K562 (cell line): ENCODE results near the gene RGS17. TPM values are rescaled to one million over a fixed set of nuclear protein-coding genes. Genes with fewer than 3 reads are reported as not detected.

Experiments used
- ATAC-seq: fragments of 200-7000 bp; cut with Tn5 transposase; 3 replicates; pipeline ENCODE4 v1.9.1; 2020; ENCODE audit warnings: moderate library complexity
- BruUV-seq: library from RNA; stranded (reverse); fragments of 400-500 nt; replicated peaks from 2 replicates; lab custom pipeline; 2021; lab: Mats Ljungman, UMichigan
- CTCF ChIA-PET: fragments of 300-600 bp; formaldehyde crosslinking; extraction: SDS; loops from one replicate; lab custom pipeline; 2021; ENCODE audit warnings: low intra/inter-chr PET ratio; lab: Yijun Ruan, JAX
- POLR2A ChIA-PET: fragments of 300-600, 350-650 bp; sonication (Branson Sonifier 250); formaldehyde crosslinking; extraction: SDS; loops from one replicate; lab custom pipeline; 2021; ENCODE audit warnings: antibody characterized with exemption, inconsistent platforms; lab: Yijun Ruan, JAX
- DNase-seq, 4 experiments: peaks; one replicate each; pipeline versions ENCODE4 v3.0.0 to v3.0.0-alpha.2; 2011 to 2018; ENCODE audit warnings: low spot score in 3 of 4, mixed read lengths in 3 of 4; ENCODE audit errors: extremely low read depth in 1 of 4
- FAIRE-seq: peaks from 2 replicates; lab custom pipeline; 2011; peaks lifted over from hg19 to GRCh38; lab: Jason Lieb, UNC
- H2AFZ ChIP-seq: 2 replicates; pipeline ENCODE4 v1.6.0; 2011; ENCODE audit warnings: low read depth, low read length, control low read depth, inconsistent platforms
- H3K27ac ChIP-seq: fragments of 200-600 bp; 3 replicates; pipeline ENCODE4 v1.8.0; 2011; ENCODE audit warnings: low read depth, mild to moderate bottlenecking, control low read depth, inconsistent platforms, low read length, moderate library complexity, mixed read lengths; ENCODE audit errors: extremely low read depth
- H3K27me3 ChIP-seq, 2 experiments: fragments of 300-600 bp in 1 of 2; 2 replicates in 1 of 2; 3 replicates in 1 of 2; pipeline versions ENCODE4 v1.6.0 to v1.8.0; 2011; ENCODE audit warnings: inconsistent platforms in 2 of 2, low read length in 2 of 2, mild to moderate bottlenecking in 1 of 2, mixed read lengths in 1 of 2, moderate library complexity in 1 of 2; ENCODE audit not compliant: control insufficient read depth in 2 of 2, insufficient read depth in 2 of 2
- H3K36me3 ChIP-seq: fragments of 300-600 bp; 3 replicates; pipeline ENCODE4 v1.8.0; 2011; ENCODE audit warnings: mild to moderate bottlenecking, low read length, inconsistent platforms; ENCODE audit not compliant: control insufficient read depth, insufficient read depth
- H3K4me1 ChIP-seq, 2 experiments: fragments of 200-600 bp in 1 of 2; replicated peaks in 1 of 2; 2 replicates in 1 of 2; 3 replicates in 1 of 2; pipeline versions ENCODE4 v1.5.1 to v1.8.0; 2011; ENCODE audit warnings: inconsistent platforms in 2 of 2, low read length in 2 of 2, mild to moderate bottlenecking in 1 of 2, mixed read lengths in 1 of 2, moderate library complexity in 1 of 2; ENCODE audit not compliant: control insufficient read depth in 2 of 2, insufficient read depth in 2 of 2
- H3K4me2 ChIP-seq: 2 replicates; pipeline ENCODE4 v1.6.1; 2011; ENCODE audit warnings: low read length, control low read depth, inconsistent platforms, mixed read lengths; ENCODE audit not compliant: insufficient read depth
- H3K4me3 ChIP-seq: fragments of 200-600 bp; sonication (generic), shearing (Covaris generic); 2 replicates; pipeline ENCODE4 v1.5.1; 2016; ENCODE audit warnings: control low read depth, inconsistent platforms
- H3K79me2 ChIP-seq: fragments of 200-600 bp; 3 replicates; pipeline ENCODE4 v1.8.0; 2011; ENCODE audit warnings: low read length, inconsistent platforms; ENCODE audit not compliant: control insufficient read depth, insufficient read depth
- H3K9ac ChIP-seq, 2 experiments: 2 replicates each; pipeline versions ENCODE4 v1.6.0 to v1.6.1; 2011; ENCODE audit warnings: low read depth in 2 of 2, low read length in 2 of 2, control low read depth in 1 of 2, inconsistent platforms in 1 of 2, mild to moderate bottlenecking in 1 of 2, mixed read lengths in 1 of 2; ENCODE audit not compliant: insufficient read depth in 1 of 2
- H3K9me1 ChIP-seq: one replicate; pipeline ENCODE4 v1.6.0; 2011; ENCODE audit warnings: inconsistent platforms, mild to moderate bottlenecking, low read length, moderate library complexity; ENCODE audit not compliant: control insufficient read depth, insufficient read depth
- H3K9me3 ChIP-seq: replicated peaks from 2 replicates; pipeline ENCODE4 v1.5.1; 2011; ENCODE audit warnings: low read depth, low read length, inconsistent platforms; ENCODE audit not compliant: control insufficient read depth, insufficient read depth
- H4K20me1 ChIP-seq: replicated peaks from 2 replicates; pipeline ENCODE4 v1.6.1; 2011; ENCODE audit warnings: low read length, inconsistent platforms, mixed read lengths; ENCODE audit not compliant: control insufficient read depth, insufficient read depth
- BHLHE40 ChIP-seq: IDR thresholded peaks from 2 replicates; pipeline ENCODE4 v1.6.1; 2011; ENCODE audit warnings: low read length, improper control_type of control experiment
- CEBPG ChIP-seq, 3 experiments: fragments of 200-800 bp in 1 of 3; sonication (Bioruptor generic) in 1 of 3; sonication (generic) in 1 of 3; formaldehyde crosslinking in 1 of 3; IDR thresholded peaks in 2 of 3; conservative IDR thresholded peaks in 1 of 3; 2 replicates each; pipeline versions ENCODE4 v1.6.1 to v1.8.0; 2016 to 2022; ENCODE audit warnings: missing compliant biosample characterization in 2 of 3, missing genetic modification characterization in 2 of 3, mild to moderate bottlenecking in 1 of 3, missing genetic modification reagents in 1 of 3
- GATA2 ChIP-seq: sonication (generic); formaldehyde crosslinking; IDR thresholded peaks from 2 replicates; pipeline ENCODE4 v1.4.0; 2020; ENCODE audit warnings: mild to moderate bottlenecking, missing genetic modification reagents
- NFRKB ChIP-seq: fragments of 450-650 bp; IDR thresholded peaks from 2 replicates; pipeline ENCODE4 v1.6.1; 2016; ENCODE audit warnings: low read depth
- POLR3A ChIP-seq: IDR thresholded peaks from 2 replicates; pipeline ENCODE4 v1.6.1; 2011; ENCODE audit warnings: borderline replicate concordance, mild to moderate bottlenecking, moderate library complexity; ENCODE audit not compliant: insufficient read length, insufficient read depth; ENCODE audit errors: extremely low read depth
- SMAD2 ChIP-seq: fragments of 150-350 bp; IDR thresholded peaks from 2 replicates; pipeline ENCODE4 v1.6.1; 2014; ENCODE audit warnings: low read depth, mild to moderate bottlenecking, low read length
- ZNF778 ChIP-seq: fragments of 450-650 bp; formaldehyde crosslinking; IDR thresholded peaks from 2 replicates; pipeline ENCODE4 v1.4.0; 2020; ENCODE audit warnings: mild to moderate bottlenecking, moderate library complexity
- WGBS: fragments of 100-300 bp; shearing (Covaris generic); methylation state at CpG from one replicate; pipeline ENCODE4 v1.1.6; 2016; ENCODE audit warnings: low coverage, mixed read lengths; ENCODE audit not compliant: insufficient coverage; ENCODE audit errors: missing lambda C conversion rate; 5-methylcytosine and 5-hydroxymethylcytosine counted together
- in situ Hi-C: fragments of 300-500 bp; cut with MboI; formaldehyde crosslinking; loops from 4 replicates; pipeline ENCODE4 v1.15.0; 2018; ENCODE audit warnings: inconsistent platforms, mixed read lengths
- intact Hi-C: fragments of 100-400 bp; cut with micrococcal nuclease; formaldehyde crosslinking; loops from 2 replicates; pipeline ENCODE4 v1.14.2; 2022
- polyA plus RNA-seq, 8 experiments: library from polyadenylated mRNA; depleted of rRNA in 4 of 8; stranded (reverse) in 5 of 8; unstranded in 3 of 8; fragments of >200 nt; fragmentation: Nextera tagmentation in 2 of 8; fragmentation: Illumina TruSeq in 1 of 8; extraction: Ambion mirVana in 2 of 8; extraction: Trizol in 1 of 8; gene quantifications; 2 replicates each; pipeline versions ENCODE4 v1.2.1 to v1.2.3, GENCODE V29; 2011 to 2014; ENCODE audit warnings: inconsistent platforms in 1 of 8, missing spikeins in 1 of 8
- total RNA-seq, 7 experiments: library from RNA; depleted of rRNA in 6 of 7; stranded (reverse); fragments of >200 nt in 6 of 7; fragmentation: Illumina TruSeq in 2 of 7; extraction: Trizol in 2 of 7; gene quantifications; 2 replicates each; pipeline versions ENCODE4 v1.2.1 to v1.2.3, GENCODE V29; 2011 to 2021; ENCODE audit warnings: low replicate concordance in 1 of 7
- TF ChIP-seq, protein P1 (sequence below): sonication (generic); formaldehyde crosslinking; IDR thresholded peaks from 2 replicates; pipeline ENCODE4 v1.9.0; 2022; ENCODE audit warnings: mild to moderate bottlenecking, missing genetic modification reagents

Gene RGS17
- total and polyA plus RNA-seq, 9 of the 15 experiments (the other 6 are each of a cell fraction or from before 2014, with no cell fraction given) = 0.01 to 0.14 (median 0.08) TPM; not detected in 6

DNA sequence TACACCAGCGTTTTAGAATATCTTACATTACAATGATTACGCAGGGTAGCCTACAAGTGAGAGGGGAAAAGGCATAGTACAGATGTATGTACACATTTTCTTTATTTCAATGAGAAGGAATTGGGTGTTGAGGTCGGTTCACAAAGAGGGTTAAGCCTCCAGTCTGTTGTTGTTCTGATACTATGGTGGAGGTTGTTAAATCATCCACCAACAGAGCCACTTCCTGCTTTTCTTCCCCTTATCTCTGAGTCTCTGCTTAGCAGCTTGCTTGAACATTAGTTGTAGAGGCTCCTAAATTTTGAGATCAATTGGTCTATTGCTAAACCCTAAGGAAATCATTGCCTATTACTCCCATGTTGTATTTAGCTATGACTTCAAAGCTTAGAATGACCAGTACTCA is 7.3 kb downstream of the RGS17 start:
- Histone ChIP-seq H3K4me1 (no peaks in the 10 kb centered on the region), H3K79me2 (no peaks in the 10 kb centered on the region), H3K27me3 (no peaks in the 10 kb centered on the region), H3K27ac (no peak overlapping the region), H3K9me1 (no peaks in the 10 kb centered on the region), H3K4me2 (no peak overlapping the region), H3K4me3 (no peak overlapping the region), H4K20me1 (no peaks in the 10 kb centered on the region), H3K9ac (no peak overlapping the region), H3K9me3 (no peaks in the 10 kb centered on the region), H3K36me3 (no peaks in the 10 kb centered on the region), H2AFZ (no peak overlapping the region)
- intact Hi-C loops = no loop called here
- ATAC-seq (no peak), DNase-seq (no peak), FAIRE-seq (peak; percentile 11)
- BruUV-seq = no TSS peak
- CTCF ChIA-PET = no interaction called here
- TF ChIP-seq SMAD2 (no peak), GATA2 (CRISPR knock-in tag) (no peak), POLR3A (no peak), ZNF778 (no peak), BHLHE40 (no peak), CEBPG (CRISPR knock-in tag; IDR thresholded peaks at IDR 0.05) (no peak), CEBPG (tag; conservative IDR thresholded peaks at IDR 0.05 in 1 of 2, IDR thresholded peaks at IDR 0.05 in 1 of 2) (no peak), NFRKB (no peak)
- TF ChIP-seq, protein P1, sequence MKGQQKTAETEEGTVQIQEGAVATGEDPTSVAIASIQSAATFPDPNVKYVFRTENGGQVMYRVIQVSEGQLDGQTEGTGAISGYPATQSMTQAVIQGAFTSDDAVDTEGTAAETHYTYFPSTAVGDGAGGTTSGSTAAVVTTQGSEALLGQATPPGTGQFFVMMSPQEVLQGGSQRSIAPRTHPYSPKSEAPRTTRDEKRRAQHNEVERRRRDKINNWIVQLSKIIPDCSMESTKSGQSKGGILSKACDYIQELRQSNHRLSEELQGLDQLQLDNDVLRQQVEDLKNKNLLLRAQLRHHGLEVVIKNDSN (CRISPR knock-in tag) = no peak
- POLR2A ChIA-PET = no interaction called here
- 5% methylated on average over 3 of the region's 3 CpGs for WGBS
- in situ Hi-C loops = no loop called here
